HTERT RPE-1 (cell line): ENCODE results near the gene IGSF9.

ENCODE experiments used
- in situ Hi-C: fragments of 300-500 bp; cut with MboI; formaldehyde crosslinking; loops from 4 replicates; pipeline ENCODE4 v1.14.3; 2020; ENCODE audit warnings: low sequenced_read_pairs

The IGSF9 gene

GRCh38 chr1:159947942-159948341 lies 2.5 kb upstream of the IGSF9 start:
- in situ Hi-C loops = no loop called here

GRCh38 chr1:159946242-159947187 lies 1.1 kb upstream of the IGSF9 start:
- in situ Hi-C loops = no loop called here

DNA sequence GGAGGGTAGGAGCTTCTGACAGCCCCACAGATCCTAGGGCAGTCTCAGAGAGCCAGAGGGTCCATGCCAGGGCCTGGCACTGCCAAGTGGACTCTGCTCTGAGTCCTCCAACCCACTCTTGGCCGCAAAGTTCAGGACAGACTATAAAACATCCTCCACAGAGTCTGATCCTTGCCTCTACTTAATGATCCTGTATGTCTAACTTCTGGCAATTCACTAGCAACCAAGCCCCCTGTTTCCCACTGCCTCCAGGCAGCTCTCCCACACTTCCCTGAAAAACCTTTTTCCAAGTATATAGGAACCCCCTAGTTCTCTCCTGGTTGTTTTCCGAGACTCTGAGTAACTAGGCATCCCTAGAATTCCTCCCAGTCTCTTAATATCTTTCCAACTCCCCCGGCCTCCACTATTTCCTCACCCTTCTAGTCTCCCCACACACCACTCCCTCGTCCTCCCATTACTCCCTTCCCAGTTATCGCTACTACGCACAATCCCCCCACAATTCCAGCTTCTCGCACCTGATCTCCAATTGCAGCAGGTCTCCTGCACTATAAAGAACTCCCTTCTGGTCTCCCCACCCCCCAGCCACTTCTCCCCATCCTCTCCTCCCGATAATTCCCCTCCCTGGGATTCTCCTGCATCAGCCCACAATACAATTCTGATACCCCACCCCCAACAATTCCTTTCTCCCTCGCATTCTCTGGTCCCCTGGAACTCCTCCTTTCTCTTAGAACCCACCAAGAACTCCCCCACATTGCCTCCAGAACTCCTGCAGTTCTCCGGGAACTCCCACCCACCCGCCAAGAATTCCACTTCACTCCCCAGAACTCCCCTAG lies 574 bp downstream of the IGSF9 start:
- in situ Hi-C loops = no loop called here

GRCh38 chr1:159943908-159944622 lies 1.3 kb downstream of the IGSF9 start:
- in situ Hi-C loops = no loop called here

DNA sequence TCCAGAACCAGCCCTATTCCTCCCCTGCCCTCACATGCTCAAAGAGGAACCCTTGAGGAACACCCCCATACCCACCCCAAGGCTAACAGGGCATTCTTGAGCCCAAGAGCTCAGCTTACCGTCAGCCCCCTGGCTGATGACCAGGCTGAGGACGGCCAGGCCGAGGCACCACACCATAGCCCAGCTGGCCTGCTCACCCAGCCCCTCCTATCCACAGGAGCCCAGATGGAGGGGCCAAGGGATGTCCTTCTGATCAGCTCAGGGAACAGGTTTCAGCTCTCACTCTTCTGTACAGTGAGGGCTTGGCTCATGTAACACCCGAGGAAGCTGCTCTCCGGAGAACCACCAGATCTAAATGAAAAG lies 2.2 kb downstream of the IGSF9 start:
- in situ Hi-C loops = no loop called here

DNA sequence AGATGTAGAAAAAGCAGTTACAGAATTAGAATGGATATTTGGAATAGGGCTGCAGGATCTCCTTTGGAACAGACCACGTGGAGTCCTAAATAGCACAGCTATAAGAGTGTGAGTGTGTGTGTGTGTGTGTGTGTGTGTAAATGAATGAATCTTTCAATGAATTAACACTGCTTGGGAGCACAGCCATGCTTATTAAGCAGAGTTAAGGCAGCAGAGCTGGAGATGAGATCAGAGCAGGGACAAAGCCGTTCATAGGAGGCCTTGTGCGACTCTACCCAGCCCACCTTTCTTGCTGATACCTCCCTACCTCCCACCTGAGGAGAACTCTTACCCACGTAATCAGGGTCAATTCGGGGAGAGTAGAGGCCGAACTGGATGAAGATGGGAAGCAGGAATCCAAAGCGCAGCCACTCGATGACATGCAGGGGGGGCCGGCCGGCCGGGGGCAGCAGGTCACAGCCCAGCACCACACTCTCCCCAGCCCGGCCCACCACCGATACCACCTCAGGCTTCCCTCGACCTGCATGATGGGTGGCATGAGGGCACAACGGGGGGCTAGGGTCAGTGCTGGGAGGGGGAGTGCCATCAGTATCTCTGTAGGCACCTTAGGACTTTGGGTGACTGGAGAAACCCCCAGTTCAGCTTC lies 2.7 kb downstream of the IGSF9 start:
- in situ Hi-C loops = no loop called here

DNA sequence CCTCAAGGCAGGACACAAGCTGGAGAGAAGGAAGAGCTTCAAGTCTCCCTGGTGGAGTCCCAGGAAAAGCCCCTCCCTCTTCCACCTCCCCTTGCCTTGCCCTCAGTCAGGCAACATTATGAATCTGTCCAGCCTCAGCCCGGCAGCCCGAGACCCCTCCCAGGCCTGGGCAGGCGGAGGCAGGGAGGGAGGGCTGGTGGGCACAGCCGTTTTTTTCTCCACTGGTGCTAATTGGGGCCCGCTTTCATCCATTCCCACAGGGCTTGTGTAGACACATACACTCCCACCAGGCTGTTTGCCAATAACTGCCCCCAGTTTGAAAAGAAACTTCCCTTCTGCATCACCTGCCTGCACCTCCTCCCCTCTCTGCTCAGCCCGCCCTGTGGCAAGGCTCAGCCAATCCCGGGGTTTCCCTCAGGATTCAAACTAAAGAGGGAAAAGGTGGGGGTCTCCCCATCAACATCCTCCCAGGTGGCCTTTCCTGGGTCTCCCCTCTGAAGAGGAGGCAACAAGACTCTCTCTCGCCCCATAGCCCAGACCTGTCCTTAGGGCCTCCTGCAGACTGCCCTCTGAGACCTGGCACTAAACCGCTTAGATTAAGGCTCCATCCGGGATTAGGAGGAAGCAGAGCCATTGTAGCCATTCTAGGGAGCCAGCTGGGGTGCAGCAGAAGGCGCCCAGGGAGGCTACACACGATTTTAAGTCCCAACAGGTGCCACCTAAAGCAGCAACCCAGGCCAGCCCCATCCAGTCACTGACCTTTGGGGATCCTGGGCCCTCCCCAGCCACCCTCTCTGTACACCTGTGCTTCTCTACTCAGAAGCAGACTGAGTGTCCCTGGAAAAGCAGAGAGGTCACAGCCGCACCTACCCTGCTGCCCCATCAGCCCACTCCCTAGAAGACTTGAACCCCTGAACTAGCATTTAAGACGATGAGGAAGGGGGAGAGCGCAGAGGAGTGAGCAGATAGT lies 3.5 kb downstream of the IGSF9 start:
- in situ Hi-C loops = no loop called here

GRCh38 chr1:159941141-159941540 lies 4.3 kb downstream of the IGSF9 start:
- in situ Hi-C loops = no loop called here

DNA sequence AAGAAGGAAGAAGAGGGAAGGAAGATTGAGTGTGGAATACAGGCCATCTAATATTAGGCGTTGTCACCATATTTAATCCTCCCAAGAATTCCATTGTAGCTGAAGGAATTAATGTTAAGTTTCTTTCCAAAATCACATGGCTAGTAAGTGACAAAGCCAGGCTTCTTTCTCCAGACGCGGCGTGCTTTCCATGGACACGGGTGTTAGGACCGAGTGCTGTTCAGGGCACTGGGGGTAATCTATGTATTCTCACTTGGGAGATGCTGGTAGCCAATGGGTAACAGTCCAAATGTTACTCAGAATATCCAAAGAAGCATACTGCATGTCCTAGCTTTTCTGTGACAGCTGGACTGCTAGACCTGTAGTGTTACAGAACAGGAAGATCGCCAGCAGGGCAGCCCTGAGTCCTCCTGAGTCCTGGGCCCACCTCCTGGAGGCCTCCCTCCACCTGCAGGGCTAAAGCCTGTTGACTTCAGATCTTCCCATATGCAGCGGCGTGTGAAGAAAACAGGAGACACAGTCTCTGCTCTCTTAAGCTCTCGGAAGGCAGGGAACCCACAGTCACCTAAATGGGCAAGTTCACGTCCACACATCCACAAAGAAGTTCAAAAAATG lies 5.3 kb downstream of the IGSF9 start:
- in situ Hi-C loops = no loop called here

GRCh38 chr1:159939678-159940002 lies 5.8 kb downstream of the IGSF9 start:
- in situ Hi-C loops = no loop called here

GRCh38 chr1:159938905-159939677 lies 6.3 kb downstream of the IGSF9 start:
- in situ Hi-C loops = no loop called here

DNA sequence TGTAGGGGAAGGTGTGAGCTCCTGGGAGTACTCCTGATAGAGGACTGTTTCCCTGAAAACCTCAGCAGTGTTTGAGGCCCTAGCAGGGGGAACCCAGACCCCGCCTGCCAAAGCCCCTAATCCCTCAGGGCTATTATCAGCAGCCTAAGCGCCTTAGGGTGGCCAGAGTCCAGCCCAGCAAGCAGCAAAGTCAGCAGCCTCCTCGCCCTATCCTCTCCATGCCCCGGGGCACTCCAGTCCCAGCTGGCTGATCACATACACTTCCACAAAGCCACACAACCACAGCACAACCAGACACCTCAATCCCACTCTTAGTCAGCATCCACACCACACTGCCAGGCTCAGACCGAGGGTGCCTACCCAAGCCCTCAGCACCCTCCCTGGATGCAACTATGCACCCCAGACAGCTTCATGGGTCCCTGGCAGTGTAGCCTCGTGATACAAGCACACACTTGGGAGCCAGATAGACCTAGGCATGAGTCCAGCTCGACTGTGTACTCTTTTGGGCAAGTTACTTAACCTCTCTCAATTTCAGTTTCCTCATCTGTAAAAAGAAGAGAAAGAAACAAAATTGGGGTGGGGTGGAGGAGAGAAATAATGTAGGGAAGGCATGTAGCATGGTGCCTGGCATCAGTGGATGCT lies 7.1 kb downstream of the IGSF9 start:
- in situ Hi-C loops = no loop called here

DNA sequence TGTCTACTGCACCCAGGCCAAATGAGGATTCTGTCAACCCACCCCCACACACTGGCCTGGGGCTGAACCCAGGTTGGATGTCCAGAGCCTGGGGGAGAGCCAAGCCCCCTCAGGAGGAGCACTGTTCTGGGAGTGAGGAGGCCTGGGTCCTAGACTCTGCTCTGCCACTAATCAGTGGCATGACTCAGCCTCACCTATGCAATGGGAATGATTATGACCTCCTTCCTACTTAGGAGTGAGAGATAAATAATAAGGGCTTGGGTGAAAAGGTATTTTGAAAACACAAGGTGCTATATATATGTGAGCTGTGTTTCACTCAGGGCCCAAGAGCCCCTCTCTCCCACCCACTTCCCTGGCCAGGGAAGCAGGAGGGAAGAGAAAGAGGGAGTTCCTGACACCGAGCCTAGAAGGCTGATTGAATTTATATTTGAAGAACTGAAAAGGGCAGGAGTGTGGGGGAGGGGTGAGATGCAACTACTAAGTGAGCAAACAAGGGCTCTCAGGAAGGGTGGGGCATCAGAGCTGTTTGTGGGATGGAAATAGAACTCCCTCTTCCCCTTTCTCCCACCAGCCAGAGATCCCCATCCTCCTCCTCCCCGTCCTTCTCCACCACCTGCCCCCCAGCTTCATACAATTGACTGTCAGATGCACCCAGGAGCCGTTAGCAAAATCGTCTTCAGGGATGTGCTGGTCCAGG lies 8.2 kb downstream of the IGSF9 start:
- in situ Hi-C loops = no loop called here

DNA sequence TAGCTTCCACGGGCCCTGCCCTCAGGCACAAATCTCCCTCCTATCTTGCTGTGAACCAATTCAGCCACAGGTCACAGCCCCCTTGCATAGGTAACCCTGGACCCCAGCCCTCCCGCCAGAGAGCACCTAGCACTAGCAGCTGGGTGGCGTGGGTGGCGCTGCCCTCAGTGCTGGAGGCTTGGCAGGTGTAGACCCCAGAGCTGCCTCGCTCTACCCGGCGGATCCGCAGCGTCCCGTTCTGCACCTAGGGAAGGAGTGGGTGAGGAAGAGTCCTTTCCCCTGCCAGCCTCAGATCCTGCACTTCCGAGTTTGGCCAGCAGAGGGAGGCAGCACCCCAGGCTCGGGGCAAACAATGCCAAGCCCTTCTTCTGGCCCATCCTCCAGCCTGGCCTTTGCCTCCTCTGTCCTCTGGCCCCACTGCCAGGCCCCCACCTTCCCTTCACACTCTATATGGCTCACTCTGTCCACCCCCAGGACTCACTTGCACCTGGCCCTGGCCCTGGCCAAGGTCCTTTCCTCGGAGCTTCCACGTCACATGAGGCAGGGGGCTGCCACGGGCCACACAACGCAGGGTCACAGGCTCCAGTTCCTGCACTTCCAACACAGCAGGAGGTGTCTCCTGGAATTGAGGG lies 9.0 kb downstream of the IGSF9 start:
- in situ Hi-C loops = no loop called here

DNA sequence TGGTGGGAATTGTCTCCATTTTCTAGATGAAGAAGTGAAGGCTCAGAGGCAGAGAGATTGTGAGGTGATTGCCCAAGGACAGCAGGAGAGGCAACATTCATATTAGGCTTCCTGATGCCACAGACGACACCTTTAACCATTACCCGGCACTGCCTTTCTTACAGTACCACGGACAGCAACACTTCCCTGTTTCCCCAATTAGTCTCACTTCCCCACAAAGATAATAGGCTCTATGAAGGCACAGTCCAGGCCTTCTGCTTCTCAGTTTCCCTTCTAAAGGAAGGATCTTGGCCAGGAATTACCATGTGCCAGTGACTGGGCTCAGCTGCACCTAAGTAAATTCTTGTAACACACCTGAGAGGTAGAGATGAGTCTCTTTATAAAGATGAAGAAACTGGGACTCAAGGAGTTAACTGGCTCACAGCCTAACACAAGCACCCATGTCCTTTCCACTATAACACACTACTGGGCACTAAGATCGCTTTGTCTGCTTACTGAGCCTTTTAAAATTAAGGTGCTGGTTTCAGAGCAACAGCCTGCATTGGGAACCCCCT lies 9.6 kb downstream of the IGSF9 start:
- in situ Hi-C loops = no loop called here

DNA sequence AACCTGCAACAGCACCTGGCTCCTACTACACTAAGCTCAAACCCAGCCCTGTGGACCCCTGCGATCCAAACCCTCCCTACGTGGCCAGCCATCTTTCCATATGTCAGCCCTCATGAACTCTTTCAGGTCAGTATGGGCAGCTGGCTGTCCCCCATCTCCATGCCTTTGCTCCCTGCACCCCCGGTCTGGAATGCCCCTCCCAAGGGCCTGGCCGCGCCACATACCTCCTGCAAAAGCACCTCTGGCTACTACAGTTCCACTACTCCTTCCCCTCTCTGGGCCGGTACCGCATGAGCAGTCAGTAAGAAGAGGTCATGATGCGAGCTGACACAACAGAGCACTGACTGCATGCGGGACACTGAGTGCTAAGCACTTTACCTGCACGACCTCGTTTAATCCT lies 10.1 kb downstream of the IGSF9 start:
- in situ Hi-C loops = no loop called here
